NCI-H446 (cell line): ENCODE measurements around the gene COMMD7.

Experiments
- DNase-seq, 2 experiments: peaks; one replicate each; lab custom pipeline; 2025; lab: John Stamatoyannopoulos, UW

Gene COMMD7

DNA sequence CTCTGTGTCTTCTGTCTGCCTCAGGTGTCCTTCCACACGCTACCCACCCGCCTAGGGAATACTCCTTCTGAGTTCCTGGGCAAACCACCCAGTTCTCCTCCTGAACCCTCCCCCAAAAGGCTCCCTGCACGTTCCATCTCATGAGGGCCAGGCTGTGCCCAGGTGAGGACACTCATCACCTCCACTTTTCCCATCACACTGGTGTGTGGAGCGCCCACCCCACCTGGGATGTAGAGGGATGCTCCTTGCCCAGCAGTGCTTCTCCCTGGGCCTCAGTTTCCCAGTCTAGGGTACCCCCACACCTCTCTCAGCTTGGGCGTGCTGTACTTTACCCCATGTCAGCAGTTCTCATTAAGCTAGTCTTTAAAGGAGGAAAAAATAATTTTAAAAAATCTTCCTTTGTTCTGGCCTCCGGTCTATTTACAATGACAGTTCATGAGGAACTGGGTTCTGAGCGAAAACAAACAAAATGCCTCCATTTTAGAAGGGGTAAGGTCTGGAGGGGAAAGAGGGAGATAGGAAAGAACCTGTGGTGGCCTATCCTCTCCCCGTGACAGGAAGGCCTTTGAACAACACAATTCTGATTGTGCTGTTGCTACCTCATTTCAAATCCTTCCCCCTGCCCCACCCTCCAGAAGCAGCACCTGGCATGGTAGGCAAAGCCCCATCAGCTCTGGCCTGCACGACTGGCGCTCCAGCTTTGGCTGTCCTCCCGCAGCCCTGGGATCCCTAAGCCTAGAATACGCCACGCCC lies 67.9 kb downstream of the COMMD7 start:
- no peak for DNase-seq

- peak in 1 of 2 experiments; percentile 49 for DNase-seq
Observed at GRCh38 chr20:32674362-32674789, 68.9 kb downstream of the COMMD7 start.

DNA sequence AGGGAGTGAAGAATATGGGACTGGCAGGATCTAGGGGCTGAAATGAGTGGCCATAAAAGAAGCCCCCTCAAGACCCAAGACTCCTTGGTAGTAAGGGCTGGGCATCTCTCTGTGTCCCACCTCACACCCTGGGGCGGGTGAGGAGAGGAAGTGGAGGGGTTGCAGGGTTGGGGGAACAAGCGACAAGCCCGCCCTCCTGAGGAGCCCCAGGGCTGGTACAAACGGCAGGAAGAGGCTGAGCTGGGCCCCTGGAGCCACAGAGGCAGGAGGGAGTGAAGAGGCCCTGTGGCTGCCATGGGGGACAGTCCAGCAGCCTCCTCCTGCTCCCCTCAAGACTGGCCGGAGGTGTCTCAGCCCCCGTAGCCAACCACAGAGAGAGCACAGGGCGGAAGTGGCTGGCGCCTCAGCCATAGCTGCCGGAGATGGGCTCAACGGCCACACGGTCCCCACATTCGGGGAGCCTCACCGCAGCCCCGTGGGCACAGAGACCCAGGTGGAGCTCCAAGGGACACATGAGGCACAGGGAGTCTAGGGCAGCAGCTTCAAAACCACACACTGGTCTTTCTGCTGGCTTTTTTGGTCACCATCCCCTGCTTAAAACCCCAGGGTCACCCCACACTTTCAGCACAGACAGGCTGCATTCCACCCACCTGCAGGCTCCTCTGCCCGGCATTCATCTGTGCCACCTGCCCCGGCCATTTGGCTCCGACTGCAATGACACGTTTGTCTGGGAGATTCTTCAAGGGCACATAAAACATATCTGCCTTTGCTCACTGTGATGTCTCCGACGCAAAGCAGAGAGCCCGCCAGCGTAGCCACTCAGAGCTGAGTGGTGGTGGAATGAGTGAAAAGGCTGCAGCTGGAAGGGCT lies 70.0 kb downstream of the COMMD7 start:
- DNase-seq: no peak

DNA sequence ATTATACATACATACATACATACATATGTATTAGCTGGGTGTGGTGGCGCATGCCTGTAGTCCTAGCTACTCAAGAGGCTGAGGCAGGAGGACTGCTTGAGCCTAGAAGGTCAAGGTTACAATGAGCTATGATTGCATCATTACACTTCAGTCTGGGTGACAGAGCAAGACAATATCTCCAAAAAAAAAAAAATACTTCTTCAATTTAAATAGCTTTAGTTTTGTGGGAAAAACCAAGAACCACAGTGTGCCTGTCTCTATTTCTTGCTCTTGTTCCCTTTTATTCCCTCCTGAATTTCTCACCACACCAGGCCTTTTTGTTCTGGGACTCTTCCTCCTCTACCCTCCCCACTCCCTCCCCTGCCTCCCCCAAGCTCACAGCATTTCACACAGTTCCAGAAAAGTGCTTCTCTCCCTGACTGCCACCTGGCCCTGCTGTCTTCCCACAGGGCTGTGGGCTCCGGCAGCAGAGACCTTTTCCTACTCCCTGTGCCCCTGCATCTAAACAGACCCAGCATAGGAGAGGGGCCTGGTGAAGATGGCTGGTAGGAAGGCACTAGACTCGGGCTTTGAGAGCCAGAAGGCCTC lies 70.8 kb downstream of the COMMD7 start:
- DNase-seq: no peak

DNA sequence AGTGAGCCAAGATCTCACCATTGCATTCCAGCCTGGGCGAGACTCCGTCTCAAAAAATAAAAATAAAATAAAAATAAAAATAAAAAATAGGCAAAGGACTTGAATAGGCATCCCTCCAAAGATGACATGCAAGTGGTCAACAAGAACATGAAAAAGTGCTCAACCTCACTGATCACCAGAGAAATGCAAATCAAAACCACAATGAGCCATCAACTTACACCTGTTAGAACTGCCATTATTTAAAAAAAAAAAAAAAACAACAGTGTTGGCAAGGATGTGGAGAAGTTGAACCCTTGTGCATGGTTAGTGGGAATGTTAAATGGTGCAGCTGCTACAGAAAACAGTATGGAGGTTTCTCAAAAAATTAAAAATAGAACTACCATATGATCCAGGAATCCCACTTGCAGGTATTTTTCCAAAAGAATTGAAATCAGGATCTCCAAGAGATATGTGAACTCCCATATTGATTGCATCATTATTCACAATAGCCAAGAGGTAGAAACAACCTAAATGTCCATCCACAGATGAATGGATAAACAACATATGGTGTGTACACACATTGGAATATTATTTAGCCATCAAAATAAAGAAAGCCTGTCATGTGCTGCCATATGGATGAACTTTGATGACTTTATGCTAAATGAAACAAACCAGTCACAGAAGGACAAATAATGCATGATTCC lies 72.4 kb downstream of the COMMD7 start:
- no peak for DNase-seq

- DNase-seq: no peak
Observed at GRCh38 chr20:32667027-32667426, 76.2 kb downstream of the COMMD7 start.

DNA sequence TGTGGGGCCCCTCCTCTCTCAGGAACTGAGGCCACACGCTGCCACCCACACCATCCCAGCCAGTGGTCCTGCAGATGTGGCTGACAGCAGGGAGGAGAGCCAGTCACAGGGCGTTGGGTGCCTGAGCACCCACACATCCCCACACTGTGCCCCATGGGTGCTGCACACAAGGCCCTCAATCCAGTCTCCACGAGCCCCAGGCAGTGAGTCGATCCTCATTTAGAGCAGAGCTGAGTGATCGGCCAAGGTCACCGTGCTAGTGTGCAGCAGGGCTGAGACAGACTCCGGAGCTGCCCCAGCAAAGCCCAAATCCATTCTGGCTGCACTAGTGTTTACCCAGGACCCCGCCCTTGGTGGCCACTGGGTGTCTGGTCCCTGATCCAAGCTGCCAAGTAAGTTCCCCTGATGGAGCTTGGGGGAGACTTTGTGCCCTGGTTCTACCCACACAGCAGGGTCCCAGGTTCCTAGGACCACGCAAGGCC lies 78.5 kb downstream of the COMMD7 start:
- DNase-seq: no peak

DNA sequence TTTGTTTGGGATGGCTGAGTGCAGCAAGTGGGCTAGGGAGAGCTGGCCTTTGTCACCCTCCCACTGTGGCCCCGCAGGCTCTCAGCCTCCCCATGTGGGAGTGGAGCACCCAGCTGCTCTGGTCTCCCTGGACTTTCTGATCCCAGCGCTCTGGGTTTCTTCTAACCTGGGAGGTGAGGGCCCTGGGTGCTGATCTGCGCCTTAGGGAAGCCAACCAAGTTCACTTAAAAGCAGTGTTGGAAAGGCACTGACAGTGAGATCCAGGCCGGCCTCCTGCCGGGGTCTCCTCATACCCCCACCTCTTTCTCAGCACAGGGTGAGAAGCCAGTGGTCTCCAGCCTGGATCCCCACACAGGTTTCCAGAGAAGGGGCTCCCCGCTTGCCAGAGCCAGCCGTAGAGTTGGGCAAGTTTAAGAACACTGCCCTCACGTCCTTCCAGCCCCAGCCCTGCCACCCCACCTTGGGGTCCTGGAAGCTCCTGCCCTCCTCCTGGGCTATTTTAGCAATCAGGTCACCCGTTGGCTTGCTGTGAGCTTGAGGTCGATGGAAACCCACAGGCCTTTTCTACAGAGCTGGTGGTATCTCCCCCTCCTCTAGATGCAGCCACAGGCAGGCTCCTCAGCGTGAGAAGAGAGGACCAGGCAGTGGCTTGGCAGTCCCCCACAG lies 79.1 kb downstream of the COMMD7 start:
- DNase-seq: no peak

GRCh38 chr20:32663335-32664011 lies 79.8 kb downstream of the COMMD7 start:
- no peak for DNase-seq

- no peak for DNase-seq
Observed at GRCh38 chr20:32661820-32662528, 81.3 kb downstream of the COMMD7 start.

DNA sequence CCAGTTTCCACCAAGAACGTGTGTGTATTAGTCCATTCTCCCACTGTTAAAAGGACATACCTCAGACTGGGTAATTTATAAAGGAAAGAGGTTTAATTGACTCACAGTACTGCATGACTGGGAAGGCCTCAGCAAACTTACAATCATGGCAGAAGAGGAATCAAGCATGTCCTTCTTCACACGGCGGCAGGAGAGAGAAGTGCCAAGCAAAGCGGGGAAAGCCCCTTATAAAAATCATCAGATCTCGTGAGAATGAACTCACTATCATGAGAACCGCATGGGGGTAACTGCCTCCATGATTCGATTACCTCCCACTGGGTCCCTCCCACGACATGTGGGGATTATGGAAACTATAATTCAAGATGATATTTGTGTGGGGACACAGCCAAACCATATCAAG lies 82.6 kb downstream of the COMMD7 start:
- DNase-seq: no peak

DNA sequence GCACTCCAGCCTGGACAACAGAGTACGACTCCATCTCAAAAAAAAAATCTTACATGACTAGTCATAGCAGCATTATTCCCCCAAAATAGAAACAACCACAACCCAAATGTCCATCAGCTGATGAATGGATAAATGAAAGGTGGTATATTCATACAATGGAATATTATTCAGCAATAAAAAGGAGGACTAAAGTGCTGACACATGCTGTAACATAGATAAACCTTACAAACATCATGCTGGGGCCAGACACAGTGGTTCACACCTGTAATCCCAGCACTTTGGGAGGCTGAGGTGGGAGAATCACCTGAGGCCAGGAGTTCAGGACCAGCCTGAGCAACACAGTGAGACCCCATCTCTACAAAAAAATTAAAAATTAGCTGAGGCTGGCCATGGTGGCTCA lies 86.4 kb downstream of the COMMD7 start:
- DNase-seq: no peak

- DNase-seq: no peak
Observed at GRCh38 chr20:32655903-32656512, 87.3 kb downstream of the COMMD7 start.

DNA sequence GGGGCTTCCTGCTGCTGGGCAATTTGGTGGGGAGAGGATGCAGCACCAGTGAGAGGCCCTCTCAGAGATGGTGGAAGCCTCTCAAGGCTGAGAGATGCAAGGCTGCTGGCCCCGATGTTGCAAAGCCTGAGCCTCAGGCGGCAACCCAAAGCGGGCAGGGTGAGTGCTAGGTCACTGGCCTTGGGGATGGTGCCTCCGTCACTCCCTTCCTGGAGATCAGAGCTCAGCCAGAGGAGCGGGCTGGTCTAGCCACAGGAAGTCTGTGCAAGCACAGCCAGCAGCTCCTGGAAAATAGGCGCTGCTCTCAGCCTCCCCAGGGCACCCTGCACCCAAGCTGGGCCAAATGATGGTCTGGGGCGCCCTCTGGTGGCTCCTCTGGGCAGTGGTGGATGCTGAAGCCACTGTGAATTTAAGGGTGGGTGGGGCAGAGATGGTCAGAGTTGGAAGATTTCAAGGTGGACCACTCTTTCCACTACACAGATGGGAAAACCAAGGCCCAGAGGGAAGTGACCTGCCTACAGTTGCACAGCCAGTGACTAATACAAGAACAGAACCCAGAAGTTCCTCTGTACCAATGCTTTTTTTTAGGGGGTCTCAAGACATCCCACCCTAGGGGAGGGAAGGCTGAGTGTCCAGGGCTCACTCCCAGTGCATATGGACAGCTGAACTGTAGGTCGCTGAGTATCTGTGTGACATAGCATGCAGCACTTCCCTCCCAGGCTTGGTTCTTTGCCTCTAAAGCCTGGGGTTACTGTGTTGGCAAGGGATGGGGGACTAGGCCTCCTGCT lies 90.3 kb downstream of the COMMD7 start:
- peak; percentile 45 to 86 for DNase-seq
